GM19025 (cell line): Measurements from ENCODE around the gene CRACR2B.

Experiments
- ATAC-seq: cut with Tn5 transposase; IDR thresholded peaks from one replicate; pipeline ENCODE4 v1.9.1; 2021; ENCODE audit warnings: mild to moderate bottlenecking, low read depth, moderate library complexity; ENCODE audit not compliant: unreplicated experiment

Gene CRACR2B

DNA sequence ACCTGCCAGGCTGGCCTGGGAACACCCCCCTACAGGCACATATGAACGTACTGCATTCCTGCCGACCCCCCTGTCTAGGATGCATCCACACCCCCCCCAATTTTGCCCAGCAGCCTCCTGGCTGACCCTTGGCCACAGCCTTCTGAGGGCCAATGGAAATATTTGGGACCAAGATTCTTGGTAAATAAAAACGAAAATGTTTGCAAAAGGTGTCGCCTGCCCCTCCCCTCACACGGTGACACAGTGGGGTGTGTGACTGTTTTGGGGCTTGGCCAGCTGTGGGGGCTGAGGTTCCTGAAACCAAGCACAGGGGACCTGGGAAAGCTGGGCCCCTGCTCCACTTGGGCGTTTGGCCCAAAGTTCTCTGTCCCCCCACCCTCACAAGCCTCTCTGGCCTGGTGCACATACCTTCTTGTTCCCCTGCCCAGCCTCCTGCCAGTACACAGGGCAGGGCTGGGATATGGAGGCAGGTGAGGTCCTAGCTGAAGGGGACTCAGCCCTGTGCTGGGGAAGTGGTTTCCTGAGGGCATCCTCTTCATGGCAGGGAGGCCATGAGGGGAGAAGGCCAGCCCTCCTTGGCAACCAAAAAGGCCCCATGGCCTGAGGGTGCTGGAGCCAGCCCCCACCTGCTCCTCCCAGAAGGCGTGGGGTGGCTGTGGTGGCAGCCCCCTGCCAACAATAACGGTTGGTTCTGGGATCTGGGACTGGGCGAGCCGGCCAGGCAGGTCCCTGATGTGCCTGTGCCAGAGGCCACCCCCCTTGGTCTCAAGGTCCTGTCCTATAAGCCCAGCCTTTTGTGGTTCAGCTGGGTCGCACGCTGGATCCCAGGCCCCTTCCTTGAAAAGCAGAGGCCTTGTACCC is 2.1 kb upstream of the CRACR2B start:
- no peak for ATAC-seq

DNA sequence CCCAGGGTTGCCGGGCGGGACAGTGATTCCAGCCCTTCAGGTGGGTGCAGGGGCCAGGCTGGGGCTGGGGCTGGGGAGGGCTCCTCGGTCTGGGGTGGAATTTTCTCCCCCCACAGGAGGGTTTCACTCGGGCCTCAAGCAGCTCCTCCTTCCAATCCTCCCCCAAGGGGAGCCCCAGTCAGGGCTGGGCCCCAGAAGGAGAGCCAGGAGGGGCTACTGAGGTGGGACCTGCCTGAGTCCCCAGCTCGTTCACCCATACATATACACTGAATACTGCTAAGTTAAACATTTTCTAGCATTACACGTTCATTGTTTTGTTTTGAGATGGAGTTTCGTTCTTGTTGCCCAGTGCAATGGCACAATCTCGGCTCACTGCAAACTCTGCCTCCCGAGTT is 1.5 kb upstream of the CRACR2B start:
- no peak for ATAC-seq

DNA sequence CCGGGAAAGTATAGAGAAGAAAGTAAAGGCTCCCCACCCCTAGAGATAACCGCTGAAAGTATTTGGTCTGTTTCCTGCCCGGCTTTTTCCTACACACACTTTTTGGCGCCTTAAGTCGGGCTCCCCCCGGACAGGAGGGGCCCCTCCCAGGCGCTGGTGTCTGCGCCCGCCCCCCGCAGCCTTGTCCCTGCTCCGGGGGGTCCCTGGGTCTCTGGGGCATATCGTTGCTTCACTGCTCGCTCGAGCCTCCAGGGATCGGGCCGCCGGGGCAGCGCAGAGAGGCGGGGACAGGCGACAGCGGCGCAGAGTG is 928 bp upstream of the CRACR2B start:
- ATAC-seq, result peak; percentile 6

DNA sequence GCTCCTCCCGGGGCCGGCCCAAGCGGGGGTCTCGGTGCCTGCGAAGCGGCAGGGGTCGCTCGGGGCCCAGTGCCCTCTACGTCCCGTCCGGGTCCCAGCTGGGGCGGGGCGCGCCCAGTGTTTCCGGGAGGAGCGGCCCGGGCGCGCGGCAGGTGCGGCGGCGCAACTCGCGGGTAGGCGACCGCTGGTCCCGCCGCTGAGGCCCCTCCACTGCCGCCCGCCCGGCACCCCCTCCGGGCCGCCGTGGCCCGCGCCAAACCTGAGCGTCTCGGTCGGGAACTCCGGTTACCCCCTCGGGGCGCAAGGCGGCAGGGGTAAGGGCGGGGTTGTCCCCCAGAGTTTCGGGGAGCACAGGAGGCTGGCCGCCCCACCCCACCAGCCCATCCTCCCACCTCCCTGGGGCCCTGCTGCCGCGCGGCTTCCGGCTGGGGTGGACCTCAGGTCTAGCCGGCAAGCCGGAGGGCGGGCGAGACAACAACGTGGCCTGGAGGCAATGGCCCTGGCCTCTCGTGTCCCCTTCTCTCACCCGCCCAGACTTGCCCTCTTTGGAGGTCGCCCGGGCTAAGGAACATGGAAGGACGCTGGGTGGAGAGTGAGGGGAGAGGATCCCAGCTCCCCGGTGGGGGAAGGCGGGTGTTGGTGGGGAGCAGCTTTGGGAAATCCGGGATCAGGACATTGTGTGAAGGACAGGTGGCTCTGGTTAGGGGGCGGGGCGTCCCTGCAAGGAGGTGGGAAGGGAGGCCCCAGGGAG is 398 bp upstream of the CRACR2B start:
- ATAC-seq, result peak; percentile 35

DNA sequence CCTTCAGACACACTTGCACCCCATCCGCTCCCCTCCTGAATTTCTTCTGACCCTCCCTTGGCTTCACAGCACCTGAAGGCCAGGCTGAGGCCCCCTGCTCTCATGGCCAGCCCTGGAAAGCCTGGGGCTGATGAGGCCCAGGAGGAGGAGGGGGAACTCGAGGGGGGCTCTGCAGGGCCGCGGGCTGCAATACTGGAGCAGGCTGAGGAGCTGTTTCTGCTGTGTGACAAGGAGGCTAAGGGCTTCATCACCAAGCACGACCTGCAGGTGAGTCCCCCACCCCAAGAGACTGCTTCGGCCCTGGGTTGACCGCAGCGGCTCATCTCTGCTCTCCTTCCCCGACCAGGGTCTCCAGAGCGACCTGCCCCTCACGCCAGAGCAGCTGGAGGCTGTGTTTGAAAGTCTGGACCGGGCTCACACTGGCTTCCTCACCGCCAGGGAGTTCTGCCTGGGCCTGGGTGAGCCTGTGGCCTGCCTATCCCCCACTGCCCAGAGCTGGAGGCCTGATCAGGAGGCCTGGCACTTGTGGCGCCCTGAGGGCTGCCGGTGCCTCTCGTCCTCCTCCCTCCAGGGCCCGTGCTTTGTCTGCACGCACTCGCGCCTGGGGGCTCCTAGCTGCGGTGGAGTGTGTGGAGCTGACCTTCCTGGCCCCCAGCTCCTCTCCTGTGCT is 922 bp downstream of the CRACR2B start:
- no peak for ATAC-seq

DNA sequence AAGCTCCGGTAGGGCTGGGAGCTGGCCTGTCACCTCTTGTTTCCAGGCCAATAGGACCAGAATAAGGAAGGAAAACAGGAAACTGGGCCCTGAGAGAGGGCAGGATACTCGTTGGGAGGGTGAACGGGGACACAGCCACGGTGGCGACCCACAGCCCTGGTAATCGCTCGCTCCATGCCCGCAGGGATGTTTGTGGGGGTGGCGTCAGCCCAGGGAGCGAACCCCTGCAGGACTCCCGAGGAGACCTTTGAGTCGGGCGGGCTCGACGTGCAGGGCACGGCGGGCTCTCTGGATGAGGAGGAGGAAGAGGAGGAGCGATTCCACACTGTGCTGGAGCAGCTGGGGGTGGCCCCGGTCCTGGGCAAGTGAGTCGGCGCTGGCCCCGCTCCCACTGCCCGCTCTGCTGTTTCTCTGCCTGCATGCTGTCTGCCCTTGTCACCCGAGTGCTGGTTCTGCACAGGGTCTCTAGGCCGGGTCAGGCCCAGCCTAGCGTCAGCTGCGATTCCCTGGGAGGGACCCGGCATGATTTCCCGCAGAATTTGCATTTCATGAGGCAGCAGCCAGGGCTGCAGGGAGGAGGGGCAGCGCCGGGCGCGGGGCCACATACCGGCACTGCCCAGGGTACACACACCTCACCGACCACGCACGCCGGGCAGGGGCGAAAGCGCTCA is 1.6 kb downstream of the CRACR2B start:
- no peak for ATAC-seq

DNA sequence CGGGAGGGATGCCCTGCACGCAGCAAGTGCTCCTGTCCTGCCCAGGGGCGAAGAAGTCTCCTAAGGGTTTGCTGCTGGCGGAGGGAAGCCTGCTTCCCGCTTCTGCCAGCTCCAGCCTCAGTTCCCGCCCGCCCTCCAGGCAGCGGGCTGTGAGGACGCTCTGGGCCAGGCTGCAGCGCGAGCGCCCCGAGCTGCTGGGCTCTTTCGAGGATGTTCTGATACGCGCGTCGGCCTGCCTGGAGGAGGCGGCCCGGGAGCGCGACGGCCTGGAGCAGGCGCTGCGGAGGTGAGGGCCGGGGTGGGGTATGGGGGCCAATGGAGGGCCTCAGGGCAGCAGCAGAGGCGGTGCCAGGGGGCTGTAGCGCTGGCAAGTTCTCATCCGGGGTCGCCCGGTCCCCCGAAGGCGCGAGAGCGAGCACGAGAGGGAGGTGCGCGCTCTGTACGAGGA is 2.2 kb downstream of the CRACR2B start:
- ATAC-seq, result no peak

DNA sequence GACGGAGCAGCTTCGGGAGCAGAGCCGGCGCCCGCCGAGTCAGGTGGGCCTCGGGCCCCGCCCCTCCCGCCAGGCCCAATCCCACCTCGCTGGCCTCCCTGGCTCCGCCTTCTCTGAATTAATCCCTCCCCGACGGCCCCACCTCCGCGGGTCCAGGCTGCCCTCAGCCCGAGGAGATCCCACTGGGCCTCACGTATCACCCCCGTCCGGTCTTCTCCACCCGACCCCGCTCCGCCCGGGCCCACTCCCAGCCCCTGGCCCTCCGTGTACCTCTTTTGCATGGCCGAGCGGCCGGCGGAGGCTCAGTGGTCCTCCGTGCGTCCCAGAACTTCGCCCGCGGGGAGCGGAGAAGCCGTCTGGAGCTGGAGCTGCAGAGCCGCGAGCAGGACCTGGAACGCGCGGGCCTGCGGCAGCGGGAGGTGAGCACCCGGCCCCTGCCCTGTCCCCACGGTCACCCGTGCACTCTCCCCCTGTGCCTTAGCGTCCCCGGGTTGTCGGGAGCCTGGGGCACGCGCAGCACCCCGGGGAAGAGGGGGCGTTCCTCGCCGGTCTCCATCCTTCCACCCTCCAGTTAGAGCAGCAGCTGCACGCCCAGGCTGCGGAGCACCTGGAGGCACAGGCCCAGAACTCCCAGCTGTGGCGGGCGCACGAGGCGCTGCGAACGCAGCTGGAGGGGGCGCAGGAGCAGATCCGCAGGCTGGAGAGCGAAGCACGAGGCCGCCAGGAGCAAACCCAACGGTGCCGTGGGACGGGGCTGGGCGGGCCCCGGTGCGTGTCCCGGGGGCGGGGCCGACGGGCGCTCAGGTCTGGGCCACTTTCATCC is 2.8 kb downstream of the CRACR2B start:
- ATAC-seq, result no peak

DNA sequence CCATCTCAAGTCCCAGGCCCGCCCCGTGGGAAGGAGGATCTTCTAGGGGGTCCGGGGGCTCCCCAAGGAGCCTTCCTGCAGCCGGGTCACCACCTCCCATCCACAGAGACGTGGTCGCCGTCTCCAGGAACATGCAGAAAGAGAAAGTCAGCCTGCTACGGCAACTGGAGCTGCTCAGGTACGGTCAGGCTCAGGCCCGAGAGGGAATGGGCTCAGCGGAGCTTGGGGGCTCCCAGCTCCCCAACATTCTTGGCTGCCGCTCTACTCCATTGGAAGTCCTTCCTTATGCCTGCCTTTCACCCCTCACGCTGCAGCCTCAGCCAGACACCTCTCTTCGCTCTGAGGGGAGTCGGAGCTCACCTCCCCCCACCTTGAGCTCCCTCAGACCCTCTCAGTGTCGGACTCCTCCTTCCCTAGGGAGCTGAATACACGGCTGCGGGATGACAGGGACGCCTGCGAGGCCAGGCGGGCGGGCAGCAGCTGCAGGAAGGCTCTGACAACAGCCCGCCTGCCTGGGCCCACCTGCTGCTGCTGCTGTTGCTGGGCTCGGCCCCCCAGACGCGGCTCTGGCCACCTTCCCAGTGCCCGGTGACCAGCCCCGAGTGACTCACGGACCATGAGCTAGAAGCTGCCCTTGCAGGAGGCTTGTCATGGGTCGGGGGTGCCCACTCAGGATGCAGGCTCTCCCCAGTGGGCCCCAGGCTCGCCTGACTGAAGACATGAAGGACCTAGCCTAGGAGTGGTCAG is 3.6 kb downstream of the CRACR2B start:
- no peak for ATAC-seq

DNA sequence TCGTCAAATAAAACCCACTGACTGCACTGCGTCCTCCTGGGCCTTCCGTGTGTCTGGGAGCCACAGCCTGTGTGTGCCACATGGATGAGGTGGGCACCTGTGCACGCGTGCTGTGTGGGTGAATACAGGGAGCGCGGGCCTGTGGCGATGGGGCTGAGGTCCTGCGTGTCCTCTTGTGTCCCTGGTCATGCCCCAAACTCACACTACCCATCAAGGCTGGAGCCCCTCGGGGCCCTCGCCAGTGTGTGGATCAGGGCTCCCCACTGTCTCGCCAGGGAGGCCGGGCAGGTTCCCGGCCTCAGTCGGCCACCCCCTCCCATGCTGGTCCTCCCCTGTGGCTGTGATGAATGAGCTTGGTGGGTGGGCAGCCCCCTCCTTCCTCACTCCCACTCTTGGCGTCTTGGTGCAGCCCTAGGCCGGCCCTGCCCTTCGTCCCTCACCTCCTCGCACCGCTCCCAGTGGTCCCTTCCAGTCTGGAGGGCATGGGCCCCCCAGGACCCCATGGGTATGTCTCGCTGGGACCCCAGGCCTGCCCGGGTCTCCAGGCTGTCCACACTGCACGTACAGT is 4.3 kb downstream of the CRACR2B start:
- ATAC-seq, result no peak

DNA sequence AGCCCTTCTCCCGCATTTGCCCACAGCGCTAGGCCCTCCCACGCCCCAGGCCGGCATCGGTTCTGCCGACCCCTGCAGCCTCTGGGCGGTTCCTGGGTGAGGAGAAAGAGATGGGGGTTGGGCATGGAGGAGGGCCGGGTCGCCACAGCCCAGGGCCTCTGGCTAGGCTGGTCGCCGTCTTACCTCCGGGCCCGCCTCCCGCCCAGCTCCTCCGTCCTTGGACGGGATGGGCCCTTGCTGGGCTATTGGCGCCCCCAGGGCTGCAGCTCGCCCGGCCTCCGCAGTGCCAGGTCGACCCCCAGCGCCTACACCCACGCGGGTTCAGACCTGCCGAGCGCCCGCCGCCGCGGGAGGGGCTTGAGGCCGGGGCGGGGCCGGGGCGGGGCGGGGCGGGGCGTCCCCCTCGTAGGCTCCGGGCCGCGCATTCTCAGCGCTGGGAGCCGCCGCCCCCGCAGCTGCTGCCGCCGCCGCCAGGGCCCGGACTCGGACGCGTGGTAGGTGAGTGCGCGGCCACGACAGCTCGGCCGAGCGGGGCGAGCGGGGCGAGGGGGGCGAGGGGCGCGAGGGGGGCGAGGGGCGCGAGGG is 4.9 kb downstream of the CRACR2B start, which contains the start of gene CD151:
TSS of gene CD151 (plus strand) at position 424 of the 585 bp plus-strand sequence. CDS start 3,118 bp downstream, outside the sequence.
- no peak for ATAC-seq

DNA sequence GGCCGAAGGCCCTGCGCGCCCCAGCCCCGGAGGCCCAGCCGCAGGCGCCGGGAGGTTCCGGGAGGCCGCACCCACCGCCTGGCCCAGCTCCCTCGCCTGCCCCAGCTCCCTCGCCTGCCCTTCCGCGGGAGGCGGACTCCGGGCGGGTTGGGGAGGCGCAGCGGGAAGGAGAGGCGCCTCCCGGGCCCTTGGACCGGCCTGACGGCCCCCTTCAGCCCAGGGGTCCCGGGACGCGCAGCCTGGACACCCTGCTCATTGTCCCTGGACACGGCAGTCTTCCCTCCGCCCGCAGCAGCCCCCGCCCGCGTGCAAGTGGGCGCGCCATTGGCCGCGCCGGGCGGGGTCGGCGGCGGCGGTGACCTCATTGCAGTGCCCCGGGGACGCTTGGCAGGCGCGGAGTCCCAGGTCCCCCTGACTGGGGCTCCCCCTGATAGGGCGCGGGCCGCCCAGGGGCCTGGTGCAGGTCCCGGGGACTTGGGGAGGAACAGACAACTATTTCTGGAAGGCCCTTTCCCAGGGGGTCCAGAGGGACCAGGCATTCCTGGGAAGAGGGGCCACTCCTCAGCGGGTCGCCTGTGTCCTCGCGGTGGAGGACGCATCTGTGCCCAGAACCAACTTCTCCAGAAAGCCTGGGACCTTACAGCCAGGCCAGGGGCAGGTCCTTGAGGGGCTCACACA is 5.5 kb downstream of the CRACR2B start:
- no peak for ATAC-seq

DNA sequence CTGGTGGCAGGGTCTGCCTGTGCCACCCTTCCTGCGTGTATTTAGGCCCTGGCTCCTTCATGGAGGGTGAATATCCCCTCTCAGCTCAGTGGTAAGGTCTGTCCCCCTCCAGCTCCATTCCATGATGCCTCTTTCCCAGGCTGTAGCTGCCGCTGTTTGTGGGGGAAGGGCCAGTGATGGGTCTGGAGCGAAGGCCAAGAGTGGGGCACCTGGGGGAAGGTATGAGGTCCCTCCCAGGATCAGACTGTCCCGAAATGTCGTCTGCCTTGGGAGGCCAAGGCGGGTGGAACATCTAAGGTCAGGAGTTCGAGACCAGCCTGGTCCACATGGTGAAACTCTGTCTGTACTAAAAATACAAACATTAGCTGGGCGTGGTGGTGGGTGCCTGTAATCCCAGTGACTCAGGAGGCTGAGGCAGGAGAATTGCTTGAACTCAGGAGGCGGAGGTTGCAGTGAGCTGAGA is 6.2 kb downstream of the CRACR2B start:
- no peak for ATAC-seq

DNA sequence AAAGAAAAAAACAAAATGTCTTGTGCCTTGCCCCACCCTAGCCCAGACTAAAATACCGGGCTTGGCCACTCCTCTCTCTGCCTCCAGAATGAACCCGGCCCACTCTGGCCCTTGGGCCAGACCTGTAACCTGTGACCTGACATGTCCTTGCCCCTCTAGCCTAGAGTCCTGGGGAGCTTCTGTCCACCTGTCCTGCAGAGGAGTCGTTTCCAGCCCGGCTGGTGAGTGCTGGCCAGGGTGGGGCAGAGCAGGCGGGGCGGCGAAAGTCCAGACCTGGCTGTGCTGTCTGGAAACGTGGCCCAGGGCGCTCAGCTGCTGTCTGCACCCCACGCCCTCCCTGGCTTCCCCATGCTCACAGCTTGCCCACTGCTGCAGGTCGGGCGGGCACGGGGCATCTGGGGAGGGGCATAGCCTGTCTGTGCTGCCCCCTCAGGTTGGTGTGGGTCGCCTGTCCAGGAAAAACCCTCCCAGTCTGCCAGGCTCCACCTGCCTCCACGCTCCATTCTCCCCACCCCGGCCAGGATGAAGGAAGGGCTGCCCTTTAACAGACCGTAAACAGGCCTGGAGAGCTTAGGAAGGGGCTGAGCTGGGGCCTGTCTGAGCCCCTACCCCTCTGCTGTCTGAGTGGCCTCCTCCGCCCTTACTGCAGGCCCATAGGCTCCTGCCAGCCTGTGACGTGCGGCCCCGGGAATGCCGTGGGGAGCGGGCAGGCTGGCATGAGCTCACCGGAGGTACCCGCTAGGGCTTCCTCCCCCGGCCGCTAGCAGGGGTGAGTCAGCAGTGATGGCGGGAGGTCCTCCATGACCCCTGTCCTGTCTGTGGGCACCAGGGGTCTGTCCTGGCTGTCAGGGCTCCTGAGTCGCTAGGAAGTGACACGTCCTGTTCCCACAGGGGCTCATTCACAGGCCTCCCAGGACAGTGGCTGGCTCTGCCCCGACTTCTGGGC is 6.9 kb downstream of the CRACR2B start:
- ATAC-seq, result no peak

DNA sequence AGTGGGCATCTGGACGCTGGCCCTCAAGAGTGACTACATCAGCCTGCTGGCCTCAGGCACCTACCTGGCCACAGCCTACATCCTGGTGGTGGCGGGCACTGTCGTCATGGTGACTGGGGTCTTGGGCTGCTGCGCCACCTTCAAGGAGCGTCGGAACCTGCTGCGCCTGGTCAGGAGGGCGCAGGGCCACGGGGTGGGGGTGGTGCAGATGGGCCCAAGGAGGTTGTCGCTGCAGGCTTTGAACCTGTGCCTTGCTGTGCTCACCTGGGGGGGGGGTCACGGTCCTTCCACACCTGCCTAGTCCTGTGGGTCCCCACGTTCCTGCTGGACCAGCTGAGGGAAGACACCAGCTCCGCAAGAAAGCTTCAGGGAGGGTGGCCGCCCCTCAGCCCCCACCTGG is 8.6 kb downstream of the CRACR2B start:
- ATAC-seq, result no peak

DNA sequence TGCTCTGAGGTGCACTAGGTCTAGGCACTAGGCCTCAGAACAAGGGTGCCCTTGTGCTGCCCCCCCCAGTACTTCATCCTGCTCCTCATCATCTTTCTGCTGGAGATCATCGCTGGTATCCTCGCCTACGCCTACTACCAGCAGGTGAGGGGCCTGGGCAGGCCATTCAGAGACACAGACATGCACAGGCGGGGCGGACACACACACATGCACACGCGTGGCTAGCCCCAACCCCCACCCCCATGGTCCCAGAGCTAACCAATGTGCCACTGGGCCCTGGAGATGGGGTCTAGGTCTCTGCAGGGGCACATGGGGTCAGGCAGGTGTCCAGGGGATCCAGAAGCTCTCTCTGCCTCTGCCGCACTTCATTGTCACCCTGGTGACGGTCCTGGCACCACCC is 9.0 kb downstream of the CRACR2B start:
- no peak for ATAC-seq
